CD8-positive, alpha-beta memory T cell (primary cell): Measurements from ENCODE around the gene ADRB2. TPM values are rescaled to one million over a fixed set of nuclear protein-coding genes. Genes with fewer than 3 reads are reported as not detected.

Experiments
- CTCF ChIA-PET: fragments of 350-600 bp; sonication (Branson Sonifier 250); formaldehyde crosslinking; loops from one replicate; lab custom pipeline; 2021; ENCODE audit warnings: antibody characterized with exemption; lab: Charles Lee
- POLR2A ChIA-PET: fragments of 350-600 bp; sonication (Branson Sonifier 250); formaldehyde crosslinking; loops from one replicate; lab custom pipeline; 2021; ENCODE audit warnings: antibody characterized with exemption; lab: Charles Lee
- DNase-seq, 5 donors: peaks; one replicate each; pipeline versions ENCODE4 v3.0.0 to v3.0.0-alpha.2; 2020 to 2022; ENCODE audit warnings: mixed read lengths in 1 of 5
- H3K27ac ChIP-seq: one replicate; pipeline ENCODE4 v1.7.0; 2013; ENCODE audit warnings: low read depth, mild to moderate bottlenecking, low read length, moderate library complexity
- H3K27me3 ChIP-seq: 2 replicates; pipeline ENCODE4 v1.7.0; 2013; ENCODE audit warnings: low read length, mild to moderate bottlenecking; ENCODE audit not compliant: insufficient read depth, poor library complexity, severe bottlenecking
- H3K36me3 ChIP-seq: 2 replicates; pipeline ENCODE4 v1.7.0; 2013; ENCODE audit warnings: mild to moderate bottlenecking, low read length, moderate library complexity; ENCODE audit not compliant: insufficient read depth
- H3K4me1 ChIP-seq: 2 replicates; pipeline ENCODE4 v1.7.0; 2013; ENCODE audit warnings: mild to moderate bottlenecking, low read length, moderate library complexity; ENCODE audit not compliant: insufficient read depth
- H3K4me3 ChIP-seq: 2 replicates; pipeline ENCODE4 v1.7.0; 2013; ENCODE audit warnings: mild to moderate bottlenecking, low read length
- H3K9me3 ChIP-seq: 2 replicates; pipeline ENCODE4 v1.7.0; 2013; ENCODE audit warnings: mild to moderate bottlenecking, low read length
- H3K27ac Mint-ChIP-seq, 8 donors: one replicate each; pipeline ENCODE4 v1.8.0; 2020 to 2021; ENCODE audit warnings: mixed read lengths in 8 of 8, mild to moderate bottlenecking in 6 of 8, inconsistent platforms in 3 of 8, moderate library complexity in 3 of 8
- H3K27me3 Mint-ChIP-seq, 2 donors: one replicate each; pipeline ENCODE4 v1.8.0; 2020 to 2021; ENCODE audit warnings: mixed read lengths in 2 of 2, mild to moderate bottlenecking in 1 of 2, moderate library complexity in 1 of 2
- H3K36me3 Mint-ChIP-seq, 3 donors: one replicate each; pipeline ENCODE4 v1.8.0; 2020 to 2021; ENCODE audit warnings: mixed read lengths in 3 of 3, inconsistent platforms in 1 of 3, mild to moderate bottlenecking in 1 of 3
- H3K4me1 Mint-ChIP-seq, 3 donors: one replicate each; pipeline ENCODE4 v1.8.0; 2020 to 2021; ENCODE audit warnings: mixed read lengths in 3 of 3, inconsistent platforms in 1 of 3, mild to moderate bottlenecking in 1 of 3
- H3K4me3 Mint-ChIP-seq, 7 donors: one replicate each; pipeline ENCODE4 v1.8.0; 2020 to 2021; ENCODE audit warnings: mixed read lengths in 7 of 7, mild to moderate bottlenecking in 6 of 7, moderate library complexity in 4 of 7, inconsistent platforms in 2 of 7
- H3K9me3 Mint-ChIP-seq, 5 donors: one replicate each; pipeline ENCODE4 v1.8.0; 2020 to 2022; ENCODE audit warnings: mixed read lengths in 5 of 5, mild to moderate bottlenecking in 3 of 5, moderate library complexity in 2 of 5, inconsistent platforms in 1 of 5
- polyA plus RNA-seq: library from polyadenylated mRNA; unstranded; fragments of 300-500 nt; fragmentation: Illumina TruSeq; gene quantifications from one replicate; pipeline ENCODE4 v1.2.3, GENCODE V29; 2021
- total RNA-seq, 2 experiments: library from RNA; stranded (reverse); gene quantifications; one replicate each; pipeline ENCODE4 v1.2.3, GENCODE V29; 2021

The ADRB2 gene
- total and polyA plus RNA-seq, 3 experiments from 2014 or later = 1.6 to 25.7 (median 2.1) TPM

DNA sequence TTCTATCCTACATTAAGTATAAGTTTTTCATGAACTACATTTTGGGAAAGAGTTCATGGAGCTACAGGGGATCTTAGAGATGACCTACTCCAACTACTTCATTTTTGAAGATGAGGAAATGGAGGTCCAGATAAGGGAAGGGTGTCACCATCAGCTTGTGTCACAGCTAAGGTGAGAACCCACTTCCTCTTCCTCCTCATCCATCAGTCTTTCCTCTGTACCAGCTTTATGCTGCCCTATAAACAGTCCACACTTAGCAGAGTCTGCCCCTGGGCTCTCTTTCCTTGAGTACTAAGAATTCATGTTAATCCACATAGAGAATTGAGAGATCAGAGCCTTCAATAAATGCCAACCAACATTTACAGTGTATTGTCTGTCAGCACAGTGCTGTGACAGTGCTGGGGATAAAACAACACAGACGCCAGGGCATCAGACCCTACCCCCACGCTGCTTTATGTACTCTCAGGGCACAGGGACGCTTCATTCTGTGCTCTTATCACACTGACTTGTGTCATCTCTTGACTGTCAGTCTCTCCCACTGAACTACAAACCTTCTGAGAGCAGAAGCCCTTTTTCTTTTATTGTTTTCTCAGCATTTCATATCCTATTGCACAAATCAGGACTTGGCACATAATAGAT is 22.1 kb downstream of the ADRB2 start:
- Histone ChIP-seq H3K4me1 (peaks cover 95% of the 10 kb centered on the region), H3K36me3 (no peaks in the 10 kb centered on the region), H3K9me3 (no peaks in the 10 kb centered on the region), H3K27ac (peak overlapping the region; percentile 58), H3K4me3 (peak overlapping the region; percentile 24), H3K27me3 (no peaks in the 10 kb centered on the region)
- peaks cover 3 to 11% (median 5%) of the 10 kb centered on the region in 3 donors for H3K36me3 Mint-ChIP-seq
- peak overlapping the region; percentile 90 to 99 (median 98) for H3K27ac Mint-ChIP-seq
- peaks cover 87 to 97% (median 97%) of the 10 kb centered on the region in 3 donors for H3K4me1 Mint-ChIP-seq
- H3K27me3 Mint-ChIP-seq = no peaks in the 10 kb centered on the region
- CTCF ChIA-PET = interaction anchor here (0.6 to 2.9 kb wide), 10 partner anchors 9 to 154 kb away, joined by 3 to 12 read pairs (median 3); partner anchors contain the start of gene ADRB2
- no peaks in the 10 kb centered on the region for H3K9me3 Mint-ChIP-seq
- H3K4me3 Mint-ChIP-seq = peak overlapping the region; percentile 66 to 91 (median 84)
- DNase-seq = peak in 1 of 5 donors; percentile 63
- POLR2A ChIA-PET = interaction anchor here (0.7 to 2.5 kb wide), 4 partner anchors 19 to 72 kb away, joined by 4 to 12 read pairs (median 8); partner anchors contain the start of gene ADRB2

DNA sequence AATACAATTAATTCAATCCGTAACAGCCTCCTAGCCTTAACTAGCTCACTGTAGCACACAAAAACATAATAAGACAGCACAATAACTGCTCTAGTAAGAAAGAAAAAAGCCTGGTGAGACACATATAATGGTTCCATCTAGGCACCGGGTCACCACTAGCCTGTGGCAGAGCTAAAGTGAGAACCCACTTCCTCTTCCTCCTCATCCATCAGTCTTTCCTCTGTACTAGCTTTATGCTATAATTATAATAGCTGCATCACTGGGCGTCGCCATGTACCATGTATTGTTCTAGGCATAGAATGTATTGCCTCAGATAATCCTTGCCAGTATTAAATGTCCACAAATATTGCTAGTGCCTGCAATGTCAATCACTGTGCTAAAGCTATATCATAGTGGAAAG is 23.1 kb downstream of the ADRB2 start:
- peak overlapping the region; percentile 58 for H3K27ac ChIP-seq
- peaks cover 3 to 11% (median 5%) of the 10 kb centered on the region in 3 donors for H3K36me3 Mint-ChIP-seq
- no peaks in the 10 kb centered on the region for H3K9me3 Mint-ChIP-seq
- POLR2A ChIA-PET = interaction anchor here (2.2 to 2.5 kb wide), 2 partner anchors 20 to 23 kb away, joined by 10 to 12 read pairs; partner anchors contain the start of gene ADRB2
- peak in 4 of 5 donors; percentile 39 to 78 (median 57) for DNase-seq
- CTCF ChIA-PET = interaction anchor here (0.7 to 2.9 kb wide), 15 partner anchors 12 to 153 kb away, joined by 3 to 12 read pairs (median 4); partner anchors contain the start of gene ADRB2
- peak overlapping the region; percentile 3 for H3K4me3 ChIP-seq
- no peaks in the 10 kb centered on the region for H3K36me3 ChIP-seq
- H3K9me3 ChIP-seq = no peaks in the 10 kb centered on the region
- peaks cover 87 to 97% (median 97%) of the 10 kb centered on the region in 3 donors for H3K4me1 Mint-ChIP-seq
- H3K27me3 ChIP-seq = no peaks in the 10 kb centered on the region
- peak overlapping the region; percentile 66 to 91 (median 84) for H3K4me3 Mint-ChIP-seq
- peaks cover 94% of the 10 kb centered on the region for H3K4me1 ChIP-seq
- H3K27ac Mint-ChIP-seq = peak overlapping the region; percentile 90 to 99 (median 98)
- no peaks in the 10 kb centered on the region for H3K27me3 Mint-ChIP-seq

DNA sequence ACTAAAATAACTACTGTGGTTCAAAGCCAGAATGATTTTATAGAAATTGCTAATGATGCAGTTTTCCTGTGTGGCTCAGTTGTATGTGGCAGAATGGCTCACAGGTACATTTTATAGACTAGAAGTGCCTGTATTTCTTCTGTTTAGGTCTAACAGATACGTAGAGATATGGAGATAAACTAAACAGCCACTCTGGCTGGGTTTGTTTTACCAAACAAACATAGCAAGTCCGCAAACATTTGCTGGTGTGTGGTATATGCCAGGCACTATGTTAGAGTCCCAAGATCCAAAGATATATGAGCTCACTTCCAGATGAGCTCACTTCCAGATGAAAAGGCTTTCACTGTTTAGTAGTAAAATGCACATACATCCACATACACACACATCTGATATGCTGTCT is 24.4 kb downstream of the ADRB2 start:
- Histone ChIP-seq H3K27ac (no peak overlapping the region), H3K4me3 (no peak overlapping the region), H3K27me3 (no peaks in the 10 kb centered on the region), H3K9me3 (no peaks in the 10 kb centered on the region), H3K36me3 (no peaks in the 10 kb centered on the region), H3K4me1 (peaks cover 94% of the 10 kb centered on the region)
- Mint-ChIP-seq H3K9me3 (no peaks in the 10 kb centered on the region), H3K4me3 (peak overlapping the region; percentile 20 to 87 (median 72)), H3K27me3 (no peaks in the 10 kb centered on the region), H3K4me1 (peaks cover 90 to 97% (median 97%) of the 10 kb centered on the region in 3 donors), H3K36me3 (peaks cover 3 to 7% (median 4%) of the 10 kb centered on the region in 3 donors), H3K27ac (peak overlapping the region; percentile 90 to 99 (median 98))
- ChIA-PET CTCF (interaction anchor here (0.8 to 2.9 kb wide), 10 partner anchors 13 to 419 kb away, joined by 3 to 12 read pairs (median 6); partner anchors contain the start of gene ADRB2), POLR2A (interaction anchor here (2.2 kb wide), 1 partner anchor 22 kb away, joined by 10 read pairs; no protein-coding TSS in a partner anchor)
- DNase-seq = no peak

DNA sequence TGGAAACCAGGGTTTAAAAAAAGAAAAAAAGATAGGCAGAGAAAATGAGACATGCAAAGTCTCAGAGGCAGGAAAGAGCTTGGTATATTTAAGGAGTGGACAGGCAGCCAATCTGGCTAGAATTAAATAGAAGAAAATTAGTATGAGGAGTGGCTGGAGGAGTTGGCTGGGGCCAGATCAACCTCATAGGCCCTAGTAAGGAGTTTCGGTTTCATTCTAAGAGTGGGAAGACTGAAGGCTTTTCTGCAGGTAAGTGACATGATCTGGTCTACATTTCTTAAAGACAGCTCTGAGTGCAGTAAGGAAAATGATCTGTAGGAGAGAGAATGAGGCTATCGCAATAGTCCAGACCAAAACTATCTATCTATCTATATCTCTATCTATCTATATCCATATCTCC is 27.5 kb downstream of the ADRB2 start:
- Histone ChIP-seq H3K4me3 (peak overlapping the region; percentile 5), H3K27me3 (no peaks in the 10 kb centered on the region), H3K9me3 (no peaks in the 10 kb centered on the region), H3K36me3 (no peaks in the 10 kb centered on the region), H3K4me1 (peaks cover 84% of the 10 kb centered on the region), H3K27ac (no peak overlapping the region)
- Mint-ChIP-seq H3K27me3 (no peaks in the 10 kb centered on the region), H3K4me3 (peak overlapping the region; percentile 66 to 86 (median 80)), H3K27ac (peak overlapping the region; percentile 87 to 99 (median 92)), H3K36me3 (peaks cover 0 to 1% (median 0%) of the 10 kb centered on the region in 3 donors), H3K9me3 (no peaks in the 10 kb centered on the region), H3K4me1 (peaks cover 93 to 99% (median 97%) of the 10 kb centered on the region in 3 donors)
- no peak for DNase-seq
- ChIA-PET CTCF (interaction anchor here (0.9 to 2.0 kb wide), 9 partner anchors 8 to 108 kb away, joined by 3 to 8 read pairs (median 4); partner anchors contain the start of gene ADRB2), POLR2A (interaction anchor here (0.7 to 0.8 kb wide), 2 partner anchors 28 to 104 kb away, joined by 3 read pairs; partner anchors contain the start of gene ADRB2)

DNA sequence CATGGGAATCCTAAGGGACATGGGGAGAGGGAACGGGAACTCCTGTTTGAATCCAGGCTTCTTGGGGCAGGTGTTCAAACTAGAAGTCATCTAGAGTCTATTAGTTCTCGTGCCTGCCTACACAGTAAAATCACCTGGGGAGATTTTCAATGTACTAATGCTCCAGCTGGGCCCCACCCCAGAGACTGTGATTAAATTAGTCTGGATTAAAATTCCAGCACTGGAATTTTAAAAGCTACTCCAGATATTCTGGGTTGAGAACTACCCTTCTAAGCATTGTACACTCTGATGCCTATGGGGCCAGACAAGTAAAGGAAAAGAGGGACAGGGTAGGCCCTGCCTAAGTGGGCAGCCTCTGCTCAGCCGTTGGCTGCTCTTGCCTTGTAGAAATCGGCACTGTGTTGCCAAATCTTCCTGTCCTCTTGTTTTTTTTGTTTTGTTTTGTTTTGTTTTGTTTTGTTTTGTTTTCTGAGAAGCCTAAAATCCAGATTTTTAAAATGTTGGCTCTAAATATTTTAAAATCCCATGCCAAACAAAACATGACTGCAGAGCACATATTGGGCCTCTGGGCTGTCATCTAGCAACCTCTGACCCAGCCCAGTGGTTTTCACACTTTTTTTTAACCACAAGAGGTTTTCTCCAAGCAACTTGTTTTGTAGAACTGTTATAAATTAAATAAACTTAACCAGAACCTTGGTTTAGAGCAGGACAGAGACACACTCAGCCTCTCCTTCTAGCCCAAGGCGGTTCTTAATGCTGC is 29.0 kb downstream of the ADRB2 start:
- POLR2A ChIA-PET = interaction anchor here (0.7 kb wide), 1 partner anchor 28 kb away, joined by 3 read pairs; no protein-coding TSS in a partner anchor
- Mint-ChIP-seq H3K4me1 (peaks cover 93 to 99% (median 97%) of the 10 kb centered on the region in 3 donors), H3K36me3 (peaks cover 0 to 10% (median 1%) of the 10 kb centered on the region in 3 donors), H3K4me3 (peak overlapping the region; percentile 54 to 86 (median 78)), H3K9me3 (no peaks in the 10 kb centered on the region), H3K27me3 (no peaks in the 10 kb centered on the region), H3K27ac (peak overlapping the region; percentile 85 to 99 (median 96))
- CTCF ChIA-PET = interaction anchor here (0.8 to 2.0 kb wide), 5 partner anchors 22 to 102 kb away, joined by 3 to 6 read pairs (median 4); partner anchors contain the start of gene ADRB2
- no peaks in the 10 kb centered on the region for H3K36me3 ChIP-seq
- H3K27ac ChIP-seq = peak overlapping the region; percentile 2
- peaks cover 81% of the 10 kb centered on the region for H3K4me1 ChIP-seq
- no peaks in the 10 kb centered on the region for H3K9me3 ChIP-seq
- peak in 3 of 5 donors; percentile 23 to 70 (median 56) for DNase-seq
- no peak overlapping the region for H3K4me3 ChIP-seq
- H3K27me3 ChIP-seq = no peaks in the 10 kb centered on the region

DNA sequence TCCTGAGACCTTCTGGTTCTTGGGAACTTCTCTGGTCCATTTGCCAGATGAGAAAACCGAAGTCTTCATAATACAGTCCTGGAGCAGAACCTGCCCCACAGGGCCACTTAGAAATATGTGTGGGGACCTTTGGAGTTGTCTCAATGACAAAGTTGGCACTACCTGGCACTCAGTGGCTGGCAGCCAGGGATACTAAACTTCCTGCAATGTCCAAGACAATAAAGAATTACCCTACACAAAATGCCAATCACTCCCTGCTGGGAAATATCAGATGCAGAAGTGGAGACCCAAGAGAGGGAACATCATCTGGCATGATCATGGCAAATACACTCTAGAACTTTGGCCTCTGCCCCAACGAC is 29.6 kb downstream of the ADRB2 start:
- no peak for DNase-seq
- Mint-ChIP-seq H3K27me3 (peaks cover 0 to 2% of the 10 kb centered on the region in 2 donors), H3K36me3 (peaks cover 0 to 10% (median 1%) of the 10 kb centered on the region in 3 donors), H3K27ac (peak overlapping the region; percentile 85 to 99 (median 96)), H3K9me3 (no peaks in the 10 kb centered on the region), H3K4me1 (peaks cover 93 to 99% (median 97%) of the 10 kb centered on the region in 3 donors), H3K4me3 (peak overlapping the region; percentile 54 to 86 (median 78))
- Histone ChIP-seq H3K27ac (no peak overlapping the region), H3K27me3 (no peaks in the 10 kb centered on the region), H3K36me3 (no peaks in the 10 kb centered on the region), H3K4me1 (peaks cover 81% of the 10 kb centered on the region), H3K9me3 (no peaks in the 10 kb centered on the region), H3K4me3 (no peak overlapping the region)
- CTCF ChIA-PET = interaction anchor here (0.8 to 1.6 kb wide), 2 partner anchors 35 to 102 kb away, joined by 3 to 6 read pairs; no protein-coding TSS in a partner anchor
- POLR2A ChIA-PET = no interaction called here

DNA sequence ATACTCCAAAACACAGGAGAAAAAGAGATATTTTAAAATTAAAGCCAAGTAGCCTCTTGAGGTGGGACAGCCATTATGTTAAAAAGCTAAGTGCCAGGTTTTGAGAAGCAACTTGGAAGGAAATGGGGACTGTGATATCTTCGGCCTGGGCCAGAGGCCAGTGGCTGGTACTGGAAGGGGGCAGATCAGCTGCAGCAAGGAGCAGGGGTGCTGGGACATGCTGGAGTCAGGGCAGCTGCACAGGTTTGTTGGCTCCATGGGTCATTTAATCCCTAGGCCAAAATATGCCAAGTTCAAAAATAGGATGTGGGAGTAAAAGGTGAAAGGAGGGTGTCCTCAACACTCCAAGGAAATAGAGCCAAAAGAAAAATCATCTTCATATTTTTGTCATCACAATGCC is 30.0 kb downstream of the ADRB2 start:
- H3K27ac ChIP-seq = no peak overlapping the region

More for the DNA sequence above, 30.0 kb downstream of the ADRB2 start:
- Histone ChIP-seq H3K27me3 (no peaks in the 10 kb centered on the region), H3K4me3 (no peak overlapping the region), H3K4me1 (peaks cover 76% of the 10 kb centered on the region), H3K36me3 (no peaks in the 10 kb centered on the region), H3K9me3 (no peaks in the 10 kb centered on the region)
- DNase-seq = no peak
- H3K27me3 Mint-ChIP-seq = peaks cover 0 to 4% of the 10 kb centered on the region in 2 donors
- POLR2A ChIA-PET = interaction anchor here (0.6 kb wide), 1 partner anchor 461 kb away, joined by 3 read pairs; no protein-coding TSS in a partner anchor
- peak overlapping the region in 6 of 7 donors; percentile 63 to 86 (median 79) for H3K4me3 Mint-ChIP-seq
- peaks cover 93 to 99% (median 97%) of the 10 kb centered on the region in 3 donors for H3K4me1 Mint-ChIP-seq
- no peaks in the 10 kb centered on the region for H3K9me3 Mint-ChIP-seq
- H3K36me3 Mint-ChIP-seq = peaks cover 0 to 11% (median 1%) of the 10 kb centered on the region in 3 donors
- CTCF ChIA-PET = interaction anchor here (0.8 to 1.6 kb wide), 2 partner anchors 35 to 101 kb away, joined by 3 to 6 read pairs; no protein-coding TSS in a partner anchor
- peak overlapping the region; percentile 85 to 99 (median 96) for H3K27ac Mint-ChIP-seq
